GM12864 (cell line): ENCODE measurements around the gene ADPGK.
A peak's percentile ranks its signal among the peaks of the same experiment; 100 is the strongest.

Experiments
- DNase-seq: peaks from one replicate; pipeline ENCODE4 v3.0.0-alpha.2; 2011; ENCODE audit warnings: low read depth
- H3K4me3 ChIP-seq: 2 replicates; pipeline ENCODE4 v1.5.1; 2011; ENCODE audit warnings: mild to moderate bottlenecking, low read depth, low read length, control low read depth
- TF ChIP-seq, protein P1 (sequence below): IDR thresholded peaks from 2 replicates; pipeline ENCODE4 v1.5.1; 2011; ENCODE audit warnings: low read depth, mild to moderate bottlenecking, moderate library complexity, low read length, control low read depth, inconsistent platforms; ENCODE audit errors: missing control alignments

The ADPGK gene

DNA sequence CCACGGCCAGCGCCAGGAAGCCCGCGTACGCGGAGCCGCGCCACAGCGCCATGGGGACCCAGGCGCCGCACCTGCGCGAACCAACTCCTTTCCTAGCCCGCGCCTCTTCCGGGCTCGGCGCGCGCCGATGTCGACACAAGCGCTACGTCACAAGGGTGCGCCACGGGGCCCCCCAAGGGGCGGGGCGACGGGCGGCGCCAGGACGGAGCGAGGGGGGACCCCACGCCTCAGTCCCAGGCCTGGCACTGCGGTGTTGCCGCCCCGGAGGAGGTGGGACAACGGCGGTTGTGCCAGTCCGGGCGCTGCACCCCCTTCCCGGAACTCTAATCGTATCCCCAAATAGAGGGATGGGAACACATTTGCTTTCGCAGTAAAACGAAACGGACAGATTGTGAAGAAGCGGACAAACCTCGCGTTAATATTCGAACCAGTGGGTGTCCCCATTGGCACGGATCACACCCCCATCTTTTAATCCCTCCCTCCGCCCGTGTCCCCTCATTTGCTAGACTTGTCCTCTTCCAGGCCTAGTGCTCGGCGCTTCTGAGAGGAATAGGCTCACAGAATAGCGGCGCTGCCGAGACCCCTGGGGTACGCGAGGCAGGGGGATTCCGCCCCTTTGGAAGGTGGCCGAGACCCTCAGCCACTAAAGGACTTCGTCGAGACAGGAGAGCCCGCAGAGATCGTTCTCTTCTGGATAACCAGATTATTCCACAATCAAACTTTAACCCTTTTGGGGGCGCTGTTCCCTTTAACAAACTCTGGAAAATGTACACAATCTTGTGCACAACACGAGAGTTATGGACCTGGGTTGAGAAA is at the start of gene ADPGK:
TSS of gene ADPGK (minus strand) at position 119 of the 816 bp plus-strand sequence. CDS start at position 52, 67 bp downstream.
- TF ChIP-seq, protein P1, sequence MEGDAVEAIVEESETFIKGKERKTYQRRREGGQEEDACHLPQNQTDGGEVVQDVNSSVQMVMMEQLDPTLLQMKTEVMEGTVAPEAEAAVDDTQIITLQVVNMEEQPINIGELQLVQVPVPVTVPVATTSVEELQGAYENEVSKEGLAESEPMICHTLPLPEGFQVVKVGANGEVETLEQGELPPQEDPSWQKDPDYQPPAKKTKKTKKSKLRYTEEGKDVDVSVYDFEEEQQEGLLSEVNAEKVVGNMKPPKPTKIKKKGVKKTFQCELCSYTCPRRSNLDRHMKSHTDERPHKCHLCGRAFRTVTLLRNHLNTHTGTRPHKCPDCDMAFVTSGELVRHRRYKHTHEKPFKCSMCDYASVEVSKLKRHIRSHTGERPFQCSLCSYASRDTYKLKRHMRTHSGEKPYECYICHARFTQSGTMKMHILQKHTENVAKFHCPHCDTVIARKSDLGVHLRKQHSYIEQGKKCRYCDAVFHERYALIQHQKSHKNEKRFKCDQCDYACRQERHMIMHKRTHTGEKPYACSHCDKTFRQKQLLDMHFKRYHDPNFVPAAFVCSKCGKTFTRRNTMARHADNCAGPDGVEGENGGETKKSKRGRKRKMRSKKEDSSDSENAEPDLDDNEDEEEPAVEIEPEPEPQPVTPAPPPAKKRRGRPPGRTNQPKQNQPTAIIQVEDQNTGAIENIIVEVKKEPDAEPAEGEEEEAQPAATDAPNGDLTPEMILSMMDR, result peak; percentile 56
- peak within 1 kb of the TSS; percentile 83 for H3K4me3 ChIP-seq
- DNase-seq, result peak; percentile 66

DNA sequence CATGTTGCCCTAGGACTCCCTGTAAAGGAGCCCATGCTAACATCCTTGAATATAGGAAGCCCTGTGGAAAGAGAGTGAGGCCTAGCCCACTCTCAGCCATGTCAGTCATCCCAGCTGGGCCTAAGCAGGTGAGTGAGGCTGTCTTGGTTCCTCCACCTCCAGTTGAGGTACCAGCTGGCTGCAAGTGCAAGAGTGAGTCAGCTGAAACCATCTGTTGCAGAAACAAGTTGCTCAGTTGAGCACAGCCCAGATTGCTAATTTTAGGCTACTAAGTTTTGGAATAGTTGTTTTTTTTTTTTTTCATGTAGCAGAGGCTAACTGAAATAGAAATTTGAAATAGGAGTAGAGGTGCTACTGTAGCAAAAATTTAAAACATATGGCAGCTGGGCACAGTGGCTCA is 43.7 kb upstream of the ADPGK start:
- no peak overlapping the region for H3K4me3 ChIP-seq
- TF ChIP-seq, protein P1, result no peak
- peak; percentile 15 for DNase-seq

DNA sequence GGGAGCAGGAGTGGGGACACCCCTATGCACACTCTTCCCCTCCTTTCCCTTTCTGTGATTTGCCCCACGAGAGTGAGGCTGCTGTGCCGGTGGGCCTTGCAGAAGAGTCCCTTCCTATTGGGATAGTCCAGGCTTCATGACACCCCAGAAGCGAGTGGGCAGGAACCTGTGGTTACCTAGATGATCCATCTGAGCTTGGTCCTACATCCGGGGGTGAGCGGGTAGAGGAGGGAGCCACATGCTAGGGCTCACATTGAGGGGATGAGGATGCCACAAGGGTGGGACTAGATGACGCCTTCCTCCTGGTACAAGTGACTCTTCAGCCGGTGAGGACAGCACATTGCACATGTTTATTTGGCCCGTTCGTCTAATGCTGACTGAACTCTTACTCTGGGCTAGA is 43.1 kb upstream of the ADPGK start:
- TF ChIP-seq, protein P1, result no peak
- no peak for DNase-seq
- no peak overlapping the region for H3K4me3 ChIP-seq

DNA sequence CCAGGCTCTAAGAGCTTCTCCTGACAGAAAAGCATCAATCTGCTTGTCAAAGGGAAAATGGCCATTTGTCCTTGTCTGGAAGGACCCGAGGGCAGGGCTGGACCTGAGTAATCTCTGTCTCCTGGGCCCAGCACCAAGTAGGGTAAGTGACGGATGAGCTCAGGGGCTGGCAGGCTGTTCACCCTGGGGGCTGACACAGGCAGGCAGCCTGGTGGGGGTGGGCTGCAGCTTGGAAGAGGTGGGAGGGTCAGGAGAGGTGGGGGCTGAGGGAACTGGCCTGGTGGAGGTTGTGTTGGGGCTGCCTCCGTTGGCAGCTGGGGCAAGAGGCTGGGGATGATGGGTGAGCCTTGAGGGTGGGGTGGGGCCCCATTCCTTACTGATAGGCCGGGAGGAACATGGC is 42.3 kb upstream of the ADPGK start:
- H3K4me3 ChIP-seq, result no peak overlapping the region
- no peak for DNase-seq
- TF ChIP-seq, protein P1, result no peak

DNA sequence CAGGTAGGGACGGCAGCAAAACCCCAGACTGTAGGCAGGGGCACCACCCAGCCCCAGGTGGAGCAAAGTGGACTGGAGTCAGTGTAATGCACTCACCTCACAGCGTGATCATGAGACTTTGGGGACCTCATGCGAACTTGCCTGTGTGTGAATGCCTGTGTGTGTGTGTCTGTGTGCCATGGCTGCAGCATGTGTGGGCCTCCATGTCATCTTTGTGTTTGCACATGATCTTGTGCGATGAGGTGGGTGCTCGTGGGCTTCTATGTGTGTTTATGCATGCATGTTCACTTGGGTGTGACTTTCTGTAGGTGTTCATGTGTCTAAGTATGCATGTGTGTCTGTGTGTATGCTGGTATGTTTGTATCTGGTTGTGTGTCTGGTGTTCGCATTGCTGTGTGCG is 41.2 kb upstream of the ADPGK start:
- TF ChIP-seq, protein P1, result no peak
- no peak overlapping the region for H3K4me3 ChIP-seq
- no peak for DNase-seq

DNA sequence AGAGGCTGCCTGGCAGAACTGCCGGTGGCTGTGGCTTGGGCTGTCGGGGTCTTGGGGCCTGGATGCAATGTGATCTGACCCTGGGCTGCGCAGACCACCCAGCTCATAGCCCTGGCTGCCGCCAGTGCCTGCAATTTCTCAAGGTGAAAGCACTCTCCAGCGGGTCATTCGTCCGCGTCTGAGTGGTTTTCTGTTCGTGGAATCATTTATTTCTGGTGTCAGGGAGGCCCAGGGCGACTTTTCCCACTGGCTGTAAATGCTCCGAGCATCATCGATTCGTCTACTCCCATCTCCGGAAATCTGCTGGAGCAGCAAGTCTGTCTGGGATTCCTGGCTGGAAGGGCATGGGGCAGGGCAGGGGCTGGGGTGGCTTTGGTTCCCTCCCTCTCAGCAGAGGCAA is 40.6 kb upstream of the ADPGK start:
- no peak overlapping the region for H3K4me3 ChIP-seq
- TF ChIP-seq, protein P1, result no peak
- no peak for DNase-seq

DNA sequence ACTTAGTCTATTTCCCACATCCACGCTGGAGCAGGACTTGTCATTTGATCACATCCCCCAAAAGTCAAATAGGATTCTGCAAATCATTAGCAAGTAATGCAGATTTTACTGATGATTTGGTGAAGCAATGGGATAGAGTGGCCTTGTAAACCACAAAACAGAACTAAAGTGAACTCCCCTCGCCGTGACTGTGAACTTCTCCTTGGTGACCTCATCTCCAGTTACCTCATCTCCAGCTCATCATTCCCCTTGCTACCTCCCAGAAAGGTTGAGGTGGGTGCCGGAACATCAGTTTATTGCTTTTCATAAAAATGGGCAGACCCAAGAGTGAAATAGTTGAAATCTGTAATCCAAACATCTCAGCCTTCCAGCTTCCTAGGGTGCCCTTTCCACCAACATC is 36.7 kb upstream of the ADPGK start:
- H3K4me3 ChIP-seq, result no peak overlapping the region
- TF ChIP-seq, protein P1, result no peak
- DNase-seq, result no peak
